ENCODE measurements around the gene POU6F1. TPM values are rescaled to one million over a fixed set of nuclear protein-coding genes. Genes with fewer than 3 reads are reported as not detected.
A peak's percentile ranks its signal among the peaks of the same experiment; 100 is the strongest.

Gene POU6F1
- total RNA-seq, 1 experiment from 2014 or later: 6.9 TPM

GRCh38 chr12:51183816-51184215 lies 34.0 kb downstream of the POU6F1 start:
- ATAC-seq (no peak), DNase-seq (peak; percentile 1)
- no TSS peak for BruUV-seq (replicated peaks)
- no peaks in the 10 kb centered on the region for H3K36me3 ChIP-seq (ENCODE audit: low read depth, low read length)
- H3F3A ChIP-seq (ENCODE audit: low read length, unreplicated experiment): no peaks in the 10 kb centered on the region
- no peaks in the 10 kb centered on the region for H4K20me1 ChIP-seq (ENCODE audit: low read length)
- H3K27ac ChIP-seq (ENCODE audit: low read length): no peak overlapping the region
- intact Hi-C loops (cut with micrococcal nuclease): no loop called here
- H3K9me3 ChIP-seq (ENCODE audit: low read length): no peaks in the 10 kb centered on the region
- H3K79me2 ChIP-seq (ENCODE audit: low read length): no peaks in the 10 kb centered on the region
- H2AFZ ChIP-seq (ENCODE audit: low read length): no peak overlapping the region
- no peaks in the 10 kb centered on the region for H3K27me3 ChIP-seq (ENCODE audit: low read length)
- H3K4me1 ChIP-seq (ENCODE audit: insufficient read depth, low read length): no peaks in the 10 kb centered on the region
- ChIA-PET CTCF (no interaction called here), POLR2A (ENCODE audit: unreplicated experiment) (no interaction called here)
- H3K9ac ChIP-seq (ENCODE audit: low read length): no peak overlapping the region
- no peak for TF ChIP-seq EZH2 (IDR thresholded peaks at IDR 0.05; ENCODE audit: low read length, unreplicated experiment)
- no peak for TF ChIP-seq CTCF (conservative IDR thresholded peaks at IDR 0.05; ENCODE audit: low read depth, low read length)
- TF ChIP-seq EZH2phosphoT487 (IDR thresholded peaks at IDR 0.05; ENCODE audit: borderline replicate concordance, low read length): no peak
- no peak overlapping the region for H3K4me2 ChIP-seq (ENCODE audit: low read length)
- no peak overlapping the region for H3K4me3 ChIP-seq (ENCODE audit: low read length)
- H3K9me2 ChIP-seq (replicated peaks; ENCODE audit: low read length): no peaks in the 10 kb centered on the region

- Histone ChIP-seq H4K20me1 (ENCODE audit: low read length) (no peaks in the 10 kb centered on the region), H3K9me3 (ENCODE audit: low read length) (no peaks in the 10 kb centered on the region), H3F3A (ENCODE audit: low read length, unreplicated experiment) (no peaks in the 10 kb centered on the region), H3K27ac (ENCODE audit: low read length) (no peak overlapping the region), H3K36me3 (ENCODE audit: low read depth, low read length) (no peaks in the 10 kb centered on the region), H2AFZ (ENCODE audit: low read length) (no peak overlapping the region), H3K79me2 (ENCODE audit: low read length) (no peaks in the 10 kb centered on the region), H3K4me1 (ENCODE audit: insufficient read depth, low read length) (no peaks in the 10 kb centered on the region), H3K4me2 (ENCODE audit: low read length) (no peak overlapping the region), H3K9ac (ENCODE audit: low read length) (no peak overlapping the region), H3K27me3 (ENCODE audit: low read length) (no peaks in the 10 kb centered on the region), H3K4me3 (ENCODE audit: low read length) (no peak overlapping the region), H3K9me2 (replicated peaks; ENCODE audit: low read length) (no peaks in the 10 kb centered on the region)
- intact Hi-C loops (cut with micrococcal nuclease): no loop called here
- no peak for ATAC-seq
- no TSS peak for BruUV-seq (replicated peaks)
- ChIA-PET CTCF (no interaction called here), POLR2A (ENCODE audit: unreplicated experiment) (no interaction called here)
- TF ChIP-seq EZH2phosphoT487 (IDR thresholded peaks at IDR 0.05; ENCODE audit: borderline replicate concordance, low read length) (no peak), CTCF (conservative IDR thresholded peaks at IDR 0.05; ENCODE audit: low read depth, low read length) (no peak), EZH2 (IDR thresholded peaks at IDR 0.05; ENCODE audit: low read length, unreplicated experiment) (no peak)
- no peak for DNase-seq
Observed at GRCh38 chr12:51183349-51183748, 34.5 kb downstream of the POU6F1 start.

- no peak overlapping the region for H2AFZ ChIP-seq (ENCODE audit: low read length)
- ChIA-PET POLR2A (ENCODE audit: unreplicated experiment) (no interaction called here), CTCF (no interaction called here)
- no peaks in the 10 kb centered on the region for H3K79me2 ChIP-seq (ENCODE audit: low read length)
- no peak overlapping the region for H3K27ac ChIP-seq (ENCODE audit: low read length)
- H3K36me3 ChIP-seq (ENCODE audit: low read depth, low read length): no peaks in the 10 kb centered on the region
- no peaks in the 10 kb centered on the region for H3F3A ChIP-seq (ENCODE audit: low read length, unreplicated experiment)
- H3K9me3 ChIP-seq (ENCODE audit: low read length): no peaks in the 10 kb centered on the region
- no TSS peak for BruUV-seq (replicated peaks)
- no peak overlapping the region for H3K9ac ChIP-seq (ENCODE audit: low read length)
- intact Hi-C loops (cut with micrococcal nuclease): no loop called here
- no peaks in the 10 kb centered on the region for H4K20me1 ChIP-seq (ENCODE audit: low read length)
- no peak overlapping the region for H3K4me3 ChIP-seq (ENCODE audit: low read length)
- TF ChIP-seq CTCF (conservative IDR thresholded peaks at IDR 0.05; ENCODE audit: low read depth, low read length): no peak
- no peak for TF ChIP-seq EZH2 (IDR thresholded peaks at IDR 0.05; ENCODE audit: low read length, unreplicated experiment)
- TF ChIP-seq EZH2phosphoT487 (IDR thresholded peaks at IDR 0.05; ENCODE audit: borderline replicate concordance, low read length): no peak
- ATAC-seq (no peak), DNase-seq (no peak)
- no peaks in the 10 kb centered on the region for H3K27me3 ChIP-seq (ENCODE audit: low read length)
- H3K9me2 ChIP-seq (replicated peaks; ENCODE audit: low read length): no peaks in the 10 kb centered on the region
- no peak overlapping the region for H3K4me2 ChIP-seq (ENCODE audit: low read length)
- no peaks in the 10 kb centered on the region for H3K4me1 ChIP-seq (ENCODE audit: insufficient read depth, low read length)
Observed at GRCh38 chr12:51181558-51181957, 36.3 kb downstream of the POU6F1 start.

Measured in PC-3 (cell line).